ENCODE data around the gene SIRPB1. TPM values are rescaled to one million over a fixed set of nuclear protein-coding genes. Genes with fewer than 3 reads are reported as not detected.
"Not testable (repeated sequence)": the region's sequence is repeated elsewhere in the genome, so short reads cannot be mapped to it uniquely, and the experiment has no call there.

Gene SIRPB1
- total RNA-seq, 2 donors from 2014 or later: 1.4 to 8.5 TPM

- ATAC-seq (ENCODE audit: insufficient number of reproducible peaks, low FRiP score, low read depth) (no peak), DNase-seq (ENCODE audit: low spot score) (no peak)
- TF ChIP-seq CTCF (IDR thresholded peaks at IDR 0.05): no peak
- Histone ChIP-seq H3K9me3 (peaks cover 5% of the 10 kb centered on the region), H3K4me1 (ENCODE audit: control insufficient read depth in 1 of 2, low read depth in 2 of 2) (no peaks in the 10 kb centered on the region), H3K4me3 (no peak overlapping the region), H3K36me3 (no peaks in the 10 kb centered on the region), H3K27ac (no peak overlapping the region), H3K27me3 (replicated peaks; ENCODE audit: insufficient read depth) (no peaks in the 10 kb centered on the region)
Measured at GRCh38 chr20:1618954-1619540, 762 bp downstream of the SIRPB1 start.

GRCh38 chr20:1618479-1618878 is 1.3 kb downstream of the SIRPB1 start:
- H3K4me1 ChIP-seq (ENCODE audit: control insufficient read depth in 1 of 2, low read depth in 2 of 2): no peaks in the 10 kb centered on the region
- H3K27ac ChIP-seq: no peak overlapping the region
- TF ChIP-seq CTCF (IDR thresholded peaks at IDR 0.05): no peak
- ATAC-seq (ENCODE audit: insufficient number of reproducible peaks, low FRiP score, low read depth) (no peak), DNase-seq (ENCODE audit: low spot score) (no peak)
- H3K9me3 ChIP-seq: peaks cover 5% of the 10 kb centered on the region
- H3K4me3 ChIP-seq: no peak overlapping the region
- no peaks in the 10 kb centered on the region for H3K36me3 ChIP-seq
- H3K27me3 ChIP-seq (replicated peaks; ENCODE audit: insufficient read depth): no peaks in the 10 kb centered on the region

- Histone ChIP-seq H3K36me3 (no peaks in the 10 kb centered on the region), H3K9me3 (peaks cover 5% of the 10 kb centered on the region), H3K27ac (no peak overlapping the region), H3K27me3 (replicated peaks; ENCODE audit: insufficient read depth) (no peaks in the 10 kb centered on the region), H3K4me1 (ENCODE audit: control insufficient read depth in 1 of 2, low read depth in 2 of 2) (no peaks in the 10 kb centered on the region), H3K4me3 (no peak overlapping the region)
- ATAC-seq (ENCODE audit: insufficient number of reproducible peaks, low FRiP score, low read depth) (no peak), DNase-seq (ENCODE audit: low spot score) (no peak)
- TF ChIP-seq CTCF (IDR thresholded peaks at IDR 0.05): no peak
Measured at GRCh38 chr20:1616858-1617434, 2.9 kb downstream of the SIRPB1 start.

GRCh38 chr20:1610404-1610803 is 9.4 kb downstream of the SIRPB1 start:
- H3K27me3 ChIP-seq (replicated peaks; ENCODE audit: insufficient read depth); H3K4me1 ChIP-seq (ENCODE audit: control insufficient read depth in 1 of 2, low read depth in 2 of 2); ATAC-seq (ENCODE audit: insufficient number of reproducible peaks, low FRiP score, low read depth): not testable (repeated sequence)

GRCh38 chr20:1608678-1609347 is 11.0 kb downstream of the SIRPB1 start:
- H3K27me3 ChIP-seq (replicated peaks; ENCODE audit: insufficient read depth); H3K27ac ChIP-seq; H3K4me1 ChIP-seq (ENCODE audit: control insufficient read depth in 1 of 2, low read depth in 2 of 2); H3K4me3 ChIP-seq; H3K36me3 ChIP-seq; H3K9me3 ChIP-seq; DNase-seq (ENCODE audit: low spot score); ATAC-seq (ENCODE audit: insufficient number of reproducible peaks, low FRiP score, low read depth): not testable (repeated sequence)

More at GRCh38 chr20:1610404-1610803, 9.4 kb downstream of the SIRPB1 start:
- not testable (repeated sequence) for H3K27ac ChIP-seq; H3K36me3 ChIP-seq; H3K9me3 ChIP-seq; H3K4me3 ChIP-seq; DNase-seq (ENCODE audit: low spot score)

GRCh38 chr20:1600736-1601135 is 19.1 kb downstream of the SIRPB1 start:
- H3K36me3 ChIP-seq: no peaks in the 10 kb centered on the region
- no peak for TF ChIP-seq CTCF (IDR thresholded peaks at IDR 0.05)
- ATAC-seq (ENCODE audit: insufficient number of reproducible peaks, low FRiP score, low read depth) (no peak), DNase-seq (ENCODE audit: low spot score) (no peak)
- no peak overlapping the region for H3K27ac ChIP-seq
- H3K9me3 ChIP-seq: no peaks in the 10 kb centered on the region
- H3K4me3 ChIP-seq: no peak overlapping the region
- H3K4me1 ChIP-seq (ENCODE audit: control insufficient read depth in 1 of 2, low read depth in 2 of 2): no peaks in the 10 kb centered on the region
- H3K27me3 ChIP-seq (replicated peaks; ENCODE audit: insufficient read depth): no peaks in the 10 kb centered on the region

Data from thoracic aorta (tissue), 2 donors.